SK-N-MC (cell line): ENCODE data around the gene WARS2.

Experiments
- EZH2 ChIP-seq: fragments of 200-600 bp; sonication (generic); IDR thresholded peaks from one replicate; pipeline ENCODE4 v1.6.1; 2017; ENCODE audit warnings: antibody characterized with exemption
- FOXP2 ChIP-seq: optimal IDR thresholded peaks from 2 replicates; pipeline ENCODE3; 2011; ENCODE audit warnings: mild to moderate bottlenecking, moderate library complexity; ENCODE audit not compliant: insufficient read depth; ENCODE audit errors: extremely low read length, control extremely low read depth
- POLR2AphosphoS5 ChIP-seq: IDR thresholded peaks from 2 replicates; pipeline ENCODE4 v1.6.1; 2012; ENCODE audit warnings: mild to moderate bottlenecking, low read depth, low read length, borderline replicate concordance

DNA sequence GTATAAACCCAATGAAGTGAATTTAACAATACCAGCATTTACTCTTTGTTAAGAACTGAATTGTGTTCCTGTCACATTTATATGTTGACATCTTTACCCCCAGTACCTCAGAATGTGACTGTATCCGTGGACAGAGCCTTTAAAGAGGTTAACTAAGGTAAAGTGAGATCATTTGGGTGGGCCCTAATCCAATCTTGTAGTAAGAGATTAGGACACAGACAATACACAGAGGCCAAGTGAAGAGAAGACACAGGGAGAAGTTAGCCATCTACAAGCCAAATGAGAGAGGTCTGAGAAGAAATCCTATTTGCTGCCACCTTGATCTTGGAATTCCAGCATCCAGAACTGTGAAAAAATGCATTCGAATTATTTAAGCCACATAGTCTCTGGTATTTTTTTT is 22.9 kb upstream of the WARS2 start:
- TF ChIP-seq POLR2AphosphoS5, result no peak
- no peak for TF ChIP-seq EZH2
- no peak for TF ChIP-seq FOXP2
